ENCODE results near the gene FRA10AC1. TPM values are rescaled to one million over a fixed set of nuclear protein-coding genes. Genes with fewer than 3 reads are reported as not detected.

Gene FRA10AC1
- total RNA-seq = 3.1 and 3.2 TPM in 2 replicates

GRCh38 chr10:93702210-93703001 lies at the start of gene FRA10AC1:
TSS of gene FRA10AC1 (minus strand) at chr10:93702592. CDS start at chr10:93700106, 2,486 bp downstream.

Other genes with a start within 250 kb of the FRA10AC1 start
- 117 and 125 TPM in 2 replicates for gene MYOF, start 220.3 kb downstream of the FRA10AC1 start, total RNA-seq
- gene CEP55, start 206.0 kb downstream of the FRA10AC1 start, total RNA-seq = 9.0 and 9.6 TPM in 2 replicates
- gene FFAR4, start 135.9 kb downstream of the FRA10AC1 start, total RNA-seq = not detected in 2 replicates
- gene RBP4, start 101.4 kb downstream of the FRA10AC1 start, total RNA-seq = 2.1 TPM in 1 of 2 replicates, not detected in the other
- not detected in 2 replicates for gene PDE6C, start 90.1 kb downstream of the FRA10AC1 start, total RNA-seq
- not detected in 2 replicates for gene LGI1, start 55.3 kb upstream of the FRA10AC1 start, total RNA-seq
- gene SLC35G1, start 191.4 kb upstream of the FRA10AC1 start, total RNA-seq = 3.2 and 3.6 TPM in 2 replicates

All from cardiac atrium fibroblast (primary cell).